ENCODE results near the gene ZCCHC4. TPM values are rescaled to one million over a fixed set of nuclear protein-coding genes. Genes with fewer than 3 reads are reported as not detected.

ZCCHC4 gene
- total RNA-seq, 1 experiment from 2014 or later = 13.1 TPM

DNA sequence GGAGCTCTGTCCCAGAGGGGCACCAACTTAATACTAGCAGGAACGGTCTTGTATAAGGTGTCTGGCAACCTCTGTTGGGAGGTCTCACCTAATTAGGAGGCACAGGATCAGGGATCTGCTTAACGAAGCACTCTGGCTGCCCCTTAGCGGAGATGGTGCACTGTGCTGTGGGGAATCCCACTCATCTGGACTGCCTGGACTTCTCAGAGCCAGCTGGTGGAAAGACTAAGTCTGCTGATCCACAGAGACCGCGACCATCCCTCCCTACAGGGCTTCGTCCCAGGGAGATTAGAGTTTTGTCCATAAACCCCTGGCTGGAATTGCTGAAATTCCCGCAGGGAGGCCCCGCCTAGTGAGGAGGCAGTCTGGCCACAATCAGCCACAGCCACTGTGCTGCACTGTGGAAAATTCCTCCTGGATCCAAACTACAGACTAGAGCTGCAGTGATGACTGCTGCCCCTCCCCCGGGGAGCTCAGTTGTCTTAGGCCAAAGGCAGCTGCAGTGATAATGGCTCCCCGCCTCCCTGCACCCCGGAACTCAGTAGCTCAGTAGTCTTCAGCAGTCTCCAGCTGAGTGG lies 22.0 kb upstream of the ZCCHC4 start:
- peak; percentile 70 to 83 for DNase-seq
- no TSS peak for BruUV-seq (replicated peaks)
- POLR2A ChIA-PET = no interaction called here
- H3K27ac Mint-ChIP-seq (ENCODE audit: unreplicated experiment) = peak overlapping the region; percentile 76
- no peaks in the 10 kb centered on the region for H3K27me3 ChIP-seq (replicated peaks; ENCODE audit: control insufficient read depth, insufficient read depth, low read length)
- H3K9me3 Mint-ChIP-seq (ENCODE audit: unreplicated experiment) = peaks cover 37% of the 10 kb centered on the region
- H3K4me1 Mint-ChIP-seq (ENCODE audit: low read depth, unreplicated experiment) = peaks cover 7% of the 10 kb centered on the region
- TF ChIP-seq, protein P1, sequence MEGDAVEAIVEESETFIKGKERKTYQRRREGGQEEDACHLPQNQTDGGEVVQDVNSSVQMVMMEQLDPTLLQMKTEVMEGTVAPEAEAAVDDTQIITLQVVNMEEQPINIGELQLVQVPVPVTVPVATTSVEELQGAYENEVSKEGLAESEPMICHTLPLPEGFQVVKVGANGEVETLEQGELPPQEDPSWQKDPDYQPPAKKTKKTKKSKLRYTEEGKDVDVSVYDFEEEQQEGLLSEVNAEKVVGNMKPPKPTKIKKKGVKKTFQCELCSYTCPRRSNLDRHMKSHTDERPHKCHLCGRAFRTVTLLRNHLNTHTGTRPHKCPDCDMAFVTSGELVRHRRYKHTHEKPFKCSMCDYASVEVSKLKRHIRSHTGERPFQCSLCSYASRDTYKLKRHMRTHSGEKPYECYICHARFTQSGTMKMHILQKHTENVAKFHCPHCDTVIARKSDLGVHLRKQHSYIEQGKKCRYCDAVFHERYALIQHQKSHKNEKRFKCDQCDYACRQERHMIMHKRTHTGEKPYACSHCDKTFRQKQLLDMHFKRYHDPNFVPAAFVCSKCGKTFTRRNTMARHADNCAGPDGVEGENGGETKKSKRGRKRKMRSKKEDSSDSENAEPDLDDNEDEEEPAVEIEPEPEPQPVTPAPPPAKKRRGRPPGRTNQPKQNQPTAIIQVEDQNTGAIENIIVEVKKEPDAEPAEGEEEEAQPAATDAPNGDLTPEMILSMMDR (IDR thresholded peaks at IDR 0.05; ENCODE audit: insufficient read depth in 1 of 2, low read depth in 1 of 2, low read length in 1 of 2, severe bottlenecking in 1 of 2, unreplicated experiment in 1 of 2) = no peak
- peaks cover 15% of the 10 kb centered on the region for H3K4me1 ChIP-seq
- no peak overlapping the region for H3K4me3 ChIP-seq (ENCODE audit: low read depth, low read length)
- CTCF ChIA-PET = interaction anchor here (0.5 to 1.7 kb wide), 3 partner anchors 9 to 75 kb away, joined by 4 to 10 read pairs (median 9); partner anchors contain the start of gene ZCCHC4
- H3K27me3 Mint-ChIP-seq (ENCODE audit: insufficient read depth, unreplicated experiment) = no peaks in the 10 kb centered on the region
- H3K36me3 ChIP-seq (ENCODE audit: control insufficient read depth, insufficient read depth, low read length) = no peaks in the 10 kb centered on the region
- H3K9me3 ChIP-seq = peaks cover 6% of the 10 kb centered on the region
- H3K4me3 Mint-ChIP-seq (ENCODE audit: unreplicated experiment) = no peak overlapping the region
- intact Hi-C loops (cut with micrococcal nuclease; ENCODE audit: unreplicated experiment) = loop anchor here (1.0 kb wide), 1 partner anchor 9 kb away; no protein-coding TSS in a partner anchor
- H3K36me3 Mint-ChIP-seq (ENCODE audit: insufficient read depth, unreplicated experiment) = peaks cover 4% of the 10 kb centered on the region

DNA sequence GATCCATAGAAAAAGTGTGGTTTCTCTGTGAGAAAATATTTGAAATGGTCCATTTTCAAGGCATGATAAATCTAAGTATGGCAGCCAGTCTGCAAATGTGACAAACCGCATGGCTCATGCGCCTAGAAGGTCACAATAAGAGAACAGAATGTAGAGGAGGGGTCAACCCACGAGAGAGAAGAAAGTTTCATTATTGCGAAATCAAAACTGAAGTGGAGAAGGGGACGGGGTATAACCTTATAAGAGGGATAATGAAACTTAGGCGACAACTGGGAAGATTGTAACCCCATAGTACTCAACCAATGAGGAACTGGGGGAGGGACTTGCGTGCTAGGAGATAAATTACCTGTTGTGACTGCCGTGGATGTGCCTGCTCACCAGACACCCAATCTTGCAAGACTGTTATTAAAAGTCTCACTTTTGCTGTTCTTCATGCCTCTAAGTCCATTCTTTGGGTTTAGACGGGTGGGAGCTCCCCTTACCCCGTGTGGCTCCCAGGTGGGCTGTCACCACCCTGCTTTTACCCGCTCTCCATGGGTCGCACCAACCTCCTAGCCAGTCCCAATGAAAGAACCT lies 21.3 kb upstream of the ZCCHC4 start:
- peaks cover 7% of the 10 kb centered on the region for H3K4me1 Mint-ChIP-seq (ENCODE audit: low read depth, unreplicated experiment)
- Histone ChIP-seq H3K9me3 (peaks cover 6% of the 10 kb centered on the region), H3K4me1 (peaks cover 15% of the 10 kb centered on the region), H3K36me3 (ENCODE audit: control insufficient read depth, insufficient read depth, low read length) (no peaks in the 10 kb centered on the region), H3K27me3 (replicated peaks; ENCODE audit: control insufficient read depth, insufficient read depth, low read length) (no peaks in the 10 kb centered on the region), H3K4me3 (ENCODE audit: low read depth, low read length) (no peak overlapping the region)
- peaks cover 37% of the 10 kb centered on the region for H3K9me3 Mint-ChIP-seq (ENCODE audit: unreplicated experiment)
- DNase-seq = no peak
- TF ChIP-seq, protein P1 (IDR thresholded peaks at IDR 0.05; ENCODE audit: insufficient read depth in 1 of 2, low read depth in 1 of 2, low read length in 1 of 2, severe bottlenecking in 1 of 2, unreplicated experiment in 1 of 2) = no peak
- ChIA-PET CTCF (interaction anchor here (0.5 to 1.7 kb wide), 3 partner anchors 8 to 75 kb away, joined by 4 to 10 read pairs (median 9); partner anchors contain the start of gene ZCCHC4), POLR2A (interaction anchor here (0.6 kb wide), 1 partner anchor 86 kb away, joined by 9 read pairs; the partner anchor contains the start of gene ANAPC4)
- H3K4me3 Mint-ChIP-seq (ENCODE audit: unreplicated experiment) = no peak overlapping the region
- no TSS peak for BruUV-seq (replicated peaks)
- no peaks in the 10 kb centered on the region for H3K27me3 Mint-ChIP-seq (ENCODE audit: insufficient read depth, unreplicated experiment)
- peak overlapping the region; percentile 76 for H3K27ac Mint-ChIP-seq (ENCODE audit: unreplicated experiment)
- intact Hi-C loops (cut with micrococcal nuclease; ENCODE audit: unreplicated experiment) = no loop called here
- H3K36me3 Mint-ChIP-seq (ENCODE audit: insufficient read depth, unreplicated experiment) = peaks cover 4% of the 10 kb centered on the region

DNA sequence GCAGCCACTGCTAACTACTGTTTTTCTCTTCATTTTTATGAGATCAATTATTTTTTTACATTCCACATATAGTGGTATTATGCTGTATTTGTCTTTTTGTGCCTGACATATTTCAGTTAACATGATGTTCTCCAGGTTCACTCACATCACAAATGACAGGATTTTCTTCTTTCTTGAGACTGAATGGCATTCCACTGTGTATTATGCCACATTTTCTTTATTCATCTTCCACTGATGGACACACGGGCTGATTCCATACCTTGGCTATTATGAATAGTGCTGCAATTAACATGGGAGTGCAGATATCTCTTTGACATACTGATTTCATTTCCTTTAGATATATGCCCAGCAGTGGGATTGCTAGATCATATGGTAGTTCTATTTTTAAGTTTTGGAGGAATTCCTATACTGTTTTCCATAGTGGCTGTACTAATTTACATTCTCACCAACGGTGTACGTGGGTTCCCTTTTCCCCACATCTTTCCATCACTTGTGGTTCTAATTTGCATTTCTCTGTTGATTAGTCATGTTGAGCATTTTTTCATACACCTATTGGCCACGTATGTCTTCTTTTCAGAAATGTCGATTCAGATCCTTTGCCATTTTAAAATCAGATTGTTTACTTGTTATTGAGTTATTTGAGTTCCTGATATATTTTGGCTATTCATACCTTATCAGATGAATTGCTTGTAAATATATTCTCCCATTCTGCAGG lies 14.9 kb upstream of the ZCCHC4 start:
- POLR2A ChIA-PET = no interaction called here
- peaks cover 6% of the 10 kb centered on the region for H3K36me3 Mint-ChIP-seq (ENCODE audit: insufficient read depth, unreplicated experiment)
- intact Hi-C loops (cut with micrococcal nuclease; ENCODE audit: unreplicated experiment) = loop anchor here (5.0 kb wide), 2 partner anchors 135 to 700 kb away; partner anchors contain the start of gene SEPSECS
- Histone ChIP-seq H3K4me1 (peaks cover 12% of the 10 kb centered on the region), H3K9me3 (no peaks in the 10 kb centered on the region), H3K36me3 (ENCODE audit: control insufficient read depth, insufficient read depth, low read length) (no peaks in the 10 kb centered on the region), H3K4me3 (ENCODE audit: low read depth, low read length) (no peak overlapping the region), H3K27me3 (replicated peaks; ENCODE audit: control insufficient read depth, insufficient read depth, low read length) (no peaks in the 10 kb centered on the region)
- TF ChIP-seq, protein P1 (IDR thresholded peaks at IDR 0.05; ENCODE audit: insufficient read depth in 1 of 2, low read depth in 1 of 2, low read length in 1 of 2, severe bottlenecking in 1 of 2, unreplicated experiment in 1 of 2) = no peak
- CTCF ChIA-PET = interaction anchor here (2.9 kb wide), 1 partner anchor 15 kb away, joined by 30 read pairs; the partner anchor contains the start of gene ZCCHC4
- H3K4me3 Mint-ChIP-seq (ENCODE audit: unreplicated experiment) = no peak overlapping the region
- DNase-seq = no peak
- H3K27ac Mint-ChIP-seq (ENCODE audit: unreplicated experiment) = no peak overlapping the region
- H3K4me1 Mint-ChIP-seq (ENCODE audit: low read depth, unreplicated experiment) = peaks cover 19% of the 10 kb centered on the region
- H3K9me3 Mint-ChIP-seq (ENCODE audit: unreplicated experiment) = no peaks in the 10 kb centered on the region
- no peaks in the 10 kb centered on the region for H3K27me3 Mint-ChIP-seq (ENCODE audit: insufficient read depth, unreplicated experiment)
- BruUV-seq (replicated peaks) = no TSS peak
